Lower lobe of right lung (tissue), 2 donors: ENCODE measurements around the gene ITK. TPM values are rescaled to one million over a fixed set of nuclear protein-coding genes. Genes with fewer than 3 reads are reported as not detected.
A peak's percentile ranks its signal among the peaks of the same experiment; 100 is the strongest.

ENCODE experiments used
- ATAC-seq, 2 donors: fragments of 200-7000 bp; cut with Tn5 transposase; one replicate each; pipeline ENCODE4 v1.9.1; 2020 to 2022; ENCODE audit warnings: mild to moderate bottlenecking in 2 of 2, moderate library complexity in 2 of 2
- DNase-seq: peaks from one replicate; pipeline ENCODE4 v3.0.0-alpha.2; 2020
- H3K27ac ChIP-seq: fragments of 200-600 bp; one replicate; pipeline ENCODE4 v1.8.0; 2022
- H3K27me3 ChIP-seq: fragments of 200-600 bp; one replicate; pipeline ENCODE4 v1.8.0; 2022; ENCODE audit warnings: low read depth
- H3K36me3 ChIP-seq: fragments of 200-600 bp; one replicate; pipeline ENCODE4 v1.8.0; 2022; ENCODE audit warnings: mild to moderate bottlenecking
- H3K4me1 ChIP-seq: fragments of 200-600 bp; one replicate; pipeline ENCODE4 v1.8.0; 2022
- H3K4me3 ChIP-seq: fragments of 200-600 bp; one replicate; pipeline ENCODE4 v1.8.0; 2022; ENCODE audit warnings: mild to moderate bottlenecking
- H3K9me3 ChIP-seq: fragments of 200-600 bp; one replicate; pipeline ENCODE4 v1.8.0; 2022
- intact Hi-C: fragments of 100-400 bp; cut with DNase I; formaldehyde crosslinking; loops from one replicate; pipeline ENCODE4 v1.11.0; 2022
- total RNA-seq: library from RNA; stranded (reverse); fragmentation: NEBNext Ultra II Directional; extraction: Animal tissue kit (Norgen Biotek cat#: 25700); gene quantifications from one replicate; pipeline ENCODE4 v1.2.1, GENCODE V29; 2021
- TF ChIP-seq, protein P1 (sequence below): fragments of 200-600 bp; IDR thresholded peaks from one replicate; pipeline ENCODE4 v1.8.0; 2022; ENCODE audit warnings: antibody characterized with exemption, mild to moderate bottlenecking
- donor health status: DM: no; HTN: yes; CAD: no; lungs with severe emphysema.

The ITK gene
- total RNA-seq, 1 donor from 2014 or later: 6.3 TPM

DNA sequence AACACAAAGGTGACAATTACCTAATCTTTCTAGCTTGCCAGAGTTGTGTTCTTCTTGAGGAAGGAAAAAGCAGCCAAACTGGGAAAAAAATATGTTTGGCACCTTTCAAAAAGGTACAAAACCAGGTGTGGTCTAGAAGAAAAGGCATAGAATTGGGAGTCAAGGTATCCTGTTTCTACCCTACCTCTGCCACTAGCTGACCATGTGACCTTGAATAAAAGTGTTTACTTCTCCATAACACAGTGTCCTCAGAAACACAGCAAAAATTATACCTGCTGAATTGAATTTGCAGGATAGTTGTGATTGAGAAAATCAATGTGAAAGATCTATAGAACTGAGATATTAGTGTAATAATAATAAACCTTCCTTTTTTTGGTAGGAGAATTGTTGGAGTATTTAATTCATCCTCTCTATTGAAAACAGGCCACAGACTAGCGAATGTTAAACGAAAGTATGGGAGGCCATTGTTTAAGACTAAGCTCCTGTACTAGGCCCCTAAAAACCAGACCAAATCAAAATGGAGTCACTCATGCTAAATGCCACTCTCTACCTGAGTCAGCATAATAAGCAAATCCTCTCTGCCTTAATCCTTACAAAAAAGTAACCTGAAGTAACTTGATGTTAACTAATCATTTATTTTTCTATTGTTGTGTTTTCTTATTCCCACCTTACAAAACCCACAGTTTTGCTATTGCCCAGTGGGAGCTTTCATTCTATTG is 97.8 kb downstream of the ITK start:
- ATAC-seq (no peak), DNase-seq (no peak)
- Histone ChIP-seq H3K27me3 (no peaks in the 10 kb centered on the region), H3K9me3 (no peaks in the 10 kb centered on the region), H3K36me3 (no peaks in the 10 kb centered on the region), H3K27ac (no peak overlapping the region), H3K4me1 (peaks cover 8% of the 10 kb centered on the region), H3K4me3 (no peak overlapping the region)
- TF ChIP-seq, protein P1, sequence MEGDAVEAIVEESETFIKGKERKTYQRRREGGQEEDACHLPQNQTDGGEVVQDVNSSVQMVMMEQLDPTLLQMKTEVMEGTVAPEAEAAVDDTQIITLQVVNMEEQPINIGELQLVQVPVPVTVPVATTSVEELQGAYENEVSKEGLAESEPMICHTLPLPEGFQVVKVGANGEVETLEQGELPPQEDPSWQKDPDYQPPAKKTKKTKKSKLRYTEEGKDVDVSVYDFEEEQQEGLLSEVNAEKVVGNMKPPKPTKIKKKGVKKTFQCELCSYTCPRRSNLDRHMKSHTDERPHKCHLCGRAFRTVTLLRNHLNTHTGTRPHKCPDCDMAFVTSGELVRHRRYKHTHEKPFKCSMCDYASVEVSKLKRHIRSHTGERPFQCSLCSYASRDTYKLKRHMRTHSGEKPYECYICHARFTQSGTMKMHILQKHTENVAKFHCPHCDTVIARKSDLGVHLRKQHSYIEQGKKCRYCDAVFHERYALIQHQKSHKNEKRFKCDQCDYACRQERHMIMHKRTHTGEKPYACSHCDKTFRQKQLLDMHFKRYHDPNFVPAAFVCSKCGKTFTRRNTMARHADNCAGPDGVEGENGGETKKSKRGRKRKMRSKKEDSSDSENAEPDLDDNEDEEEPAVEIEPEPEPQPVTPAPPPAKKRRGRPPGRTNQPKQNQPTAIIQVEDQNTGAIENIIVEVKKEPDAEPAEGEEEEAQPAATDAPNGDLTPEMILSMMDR: no peak
- intact Hi-C loops: no loop called here

DNA sequence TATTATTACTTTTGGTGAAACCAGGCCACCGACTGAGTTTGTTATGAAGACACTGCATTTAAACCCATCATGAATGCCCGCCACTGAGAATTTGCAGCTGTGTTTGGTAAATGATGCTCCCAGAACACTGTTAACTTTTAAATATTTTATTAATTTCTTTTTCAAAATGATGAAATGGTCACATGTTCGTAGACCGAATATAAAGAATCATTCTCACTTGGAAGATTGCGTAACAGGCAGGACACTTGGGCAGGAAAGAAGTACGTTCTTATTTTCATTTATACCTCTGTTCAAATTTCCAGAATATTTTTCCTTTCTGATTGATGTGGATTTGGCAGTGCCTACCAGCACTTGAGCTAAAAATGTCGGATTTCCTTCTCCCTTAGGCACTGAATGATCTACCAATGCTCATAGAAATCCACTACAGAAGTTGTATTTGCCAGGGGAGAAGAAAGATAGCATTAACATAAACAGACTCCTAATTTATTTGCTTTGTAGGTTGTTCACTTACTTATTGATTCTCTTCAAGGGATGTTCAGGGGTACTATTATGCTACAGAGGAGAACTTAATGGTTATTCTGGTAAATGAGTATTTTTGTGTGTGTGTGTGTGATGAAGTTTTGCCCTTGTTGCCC is 99.1 kb downstream of the ITK start:
- DNase-seq: no peak
- H3K4me3 ChIP-seq: no peak overlapping the region
- H3K36me3 ChIP-seq: no peaks in the 10 kb centered on the region
- TF ChIP-seq, protein P1: no peak
- ATAC-seq: no peak
- intact Hi-C loops: no loop called here
- H3K27me3 ChIP-seq: no peaks in the 10 kb centered on the region
- H3K4me1 ChIP-seq: peaks cover 8% of the 10 kb centered on the region
- H3K9me3 ChIP-seq: no peaks in the 10 kb centered on the region
- no peak overlapping the region for H3K27ac ChIP-seq

DNA sequence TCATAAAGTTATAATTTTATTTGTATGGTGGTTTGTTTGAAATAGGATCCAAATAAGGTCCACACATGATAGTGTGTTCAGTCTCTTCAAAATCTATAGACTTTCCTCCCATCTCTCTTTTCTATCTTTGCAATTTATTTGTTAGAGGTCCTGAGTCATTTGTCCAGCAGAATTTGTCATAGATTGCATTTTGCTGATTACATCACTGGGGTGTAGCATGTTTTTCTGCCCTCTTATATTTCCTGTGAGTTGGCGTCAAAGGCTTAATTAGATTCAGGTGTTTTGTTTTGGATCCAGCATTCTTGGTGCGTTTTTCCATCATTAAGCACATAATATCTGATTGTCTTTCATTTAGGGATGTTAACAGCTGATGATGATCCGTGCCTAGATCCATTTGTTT is 100.3 kb downstream of the ITK start:
- H3K4me3 ChIP-seq: no peak overlapping the region
- no peak for DNase-seq
- no peaks in the 10 kb centered on the region for H3K27me3 ChIP-seq
- no peaks in the 10 kb centered on the region for H3K36me3 ChIP-seq
- ATAC-seq: no peak
- peaks cover 8% of the 10 kb centered on the region for H3K4me1 ChIP-seq
- H3K9me3 ChIP-seq: no peaks in the 10 kb centered on the region
- intact Hi-C loops: no loop called here
- no peak overlapping the region for H3K27ac ChIP-seq
- TF ChIP-seq, protein P1: no peak

DNA sequence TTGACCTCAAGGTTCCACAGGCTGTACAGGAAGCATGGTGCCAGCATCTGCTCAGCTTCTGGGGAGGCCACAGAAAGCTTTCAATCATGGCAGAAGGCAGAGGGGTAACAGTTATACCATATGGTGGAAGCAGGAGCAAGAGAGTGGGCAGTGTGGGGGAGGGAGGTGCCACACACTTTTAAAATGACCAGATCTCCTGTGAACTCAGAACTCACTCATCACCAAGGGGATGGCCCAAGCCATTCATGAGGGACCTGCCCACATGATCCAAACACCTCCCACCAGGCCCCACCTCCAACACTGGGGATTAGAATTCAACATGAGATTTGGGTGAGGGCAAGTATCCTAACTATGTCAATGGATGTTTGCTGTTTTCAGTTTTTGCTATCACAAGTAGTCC is 101.5 kb downstream of the ITK start:
- Histone ChIP-seq H3K4me1 (peaks cover 8% of the 10 kb centered on the region), H3K27me3 (no peaks in the 10 kb centered on the region), H3K27ac (no peak overlapping the region), H3K9me3 (no peaks in the 10 kb centered on the region), H3K4me3 (no peak overlapping the region), H3K36me3 (peaks cover 8% of the 10 kb centered on the region)
- ATAC-seq: no peak
- intact Hi-C loops: no loop called here
- TF ChIP-seq, protein P1: no peak
- DNase-seq: no peak

DNA sequence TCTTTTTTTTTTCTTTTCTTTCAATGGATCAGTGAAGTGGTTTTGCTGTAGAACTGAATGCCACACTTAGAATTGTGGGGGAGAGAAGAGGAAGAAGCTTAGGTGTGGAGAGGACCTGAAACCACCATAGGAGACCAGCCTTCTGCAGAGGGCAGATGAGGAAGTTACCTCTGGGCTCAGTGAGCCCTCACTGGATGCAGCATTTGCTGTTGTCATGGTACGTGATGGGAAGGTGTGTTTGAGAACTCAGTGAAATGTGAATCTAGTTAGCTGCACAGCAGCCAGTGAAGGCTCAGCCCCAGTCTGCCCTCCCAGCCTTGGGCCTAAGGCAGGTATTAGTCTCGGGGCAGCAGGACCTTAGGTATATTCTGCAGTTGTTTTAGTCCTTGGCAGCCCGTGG is 102.8 kb downstream of the ITK start:
- no peaks in the 10 kb centered on the region for H3K9me3 ChIP-seq
- TF ChIP-seq, protein P1: no peak
- DNase-seq (no peak), ATAC-seq (peak in 1 of 2 donors; percentile 65)
- no peak overlapping the region for H3K27ac ChIP-seq
- H3K36me3 ChIP-seq: peaks cover 14% of the 10 kb centered on the region
- intact Hi-C loops: no loop called here
- H3K4me3 ChIP-seq: no peak overlapping the region
- peaks cover 8% of the 10 kb centered on the region for H3K4me1 ChIP-seq
- H3K27me3 ChIP-seq: no peaks in the 10 kb centered on the region
